Esophagus muscularis mucosa (tissue), 4 donors: ENCODE data around the gene TGFBR2. TPM values are rescaled to one million over a fixed set of nuclear protein-coding genes. Genes with fewer than 3 reads are reported as not detected.

Experiments used
- DNase-seq: peaks from one replicate; pipeline ENCODE4 v3.0.0-alpha.2; 2017; ENCODE audit errors: extremely low spot score
- H3K27ac ChIP-seq, 4 donors: fragments of 200-600 bp; sonication (generic); replicated peaks in 1 of 4; 1 replicate in 3 of 4; 2 replicates in 1 of 4; pipeline ENCODE4 v1.5.1; 2016 to 2019; ENCODE audit warnings: mild to moderate bottlenecking in 1 of 4
- H3K27me3 ChIP-seq, 4 donors: fragments of 200-600 bp; sonication (generic); one replicate each; pipeline versions ENCODE4 v1.5.1 to v1.6.0; 2016 to 2019
- H3K36me3 ChIP-seq, 4 donors: fragments of 200-600 bp; sonication (generic); one replicate each; pipeline ENCODE4 v1.5.1; 2016 to 2019
- H3K4me1 ChIP-seq, 4 donors: fragments of 200-600 bp; sonication (generic); one replicate each; pipeline ENCODE4 v1.5.1; 2016 to 2019
- H3K4me3 ChIP-seq, 4 donors: fragments of 200-600 bp; sonication (generic); 1 replicate in 2 of 4; 2 replicates in 2 of 4; pipeline ENCODE4 v1.5.1; 2016 to 2019; ENCODE audit warnings: mild to moderate bottlenecking in 4 of 4, moderate library complexity in 1 of 4
- H3K9me3 ChIP-seq, 4 donors: fragments of 200-600 bp; sonication (generic); 1 replicate in 3 of 4; 2 replicates in 1 of 4; pipeline ENCODE4 v1.5.1; 2016 to 2019
- EP300 ChIP-seq: sonication (generic); formaldehyde crosslinking; IDR thresholded peaks from one replicate; pipeline ENCODE4 v1.6.1; 2017; ENCODE audit warnings: antibody characterized with exemption
- POLR2A ChIP-seq: fragments of 450-650 bp; IDR thresholded peaks from one replicate; pipeline ENCODE4 v1.6.1; 2017; ENCODE audit warnings: antibody characterized with exemption, moderate library complexity, mild to moderate bottlenecking, low read depth
- POLR2AphosphoS5 ChIP-seq, 2 donors: sonication (generic); formaldehyde crosslinking; IDR thresholded peaks; one replicate each; pipeline ENCODE4 v1.6.1; 2017; ENCODE audit warnings: antibody characterized with exemption in 2 of 2
- WGBS: methylation state at CpG from one replicate; pipeline ENCODE4 v1.1.5; 2018; 5-methylcytosine and 5-hydroxymethylcytosine counted together
- intact Hi-C: fragments of 100-400 bp; cut with DNase I; formaldehyde crosslinking; loops from one replicate; pipeline ENCODE4 v1.15.1; 2023
- total RNA-seq, 4 donors: library from RNA; depleted of rRNA; stranded (reverse); fragments of >200 nt; gene quantifications; one replicate each; pipeline versions ENCODE4 v1.1.0 to v1.2.1, GENCODE V29; 2016
- TF ChIP-seq, protein P1 (sequence below), 3 experiments: fragments of 200-600 bp in 2 of 3; fragments of 450-650 bp in 1 of 3; sonication (generic) in 2 of 3; IDR thresholded peaks; one replicate each; pipeline ENCODE4 v1.5.1; 2017 to 2019; ENCODE audit warnings: antibody characterized with exemption in 3 of 3, mild to moderate bottlenecking in 2 of 3, moderate library complexity in 1 of 3

The TGFBR2 gene
- total RNA-seq, 4 donors from 2014 or later: 202 to 292 (median 261) TPM

- peaks cover 0 to 5% (median 0%) of the 10 kb centered on the region in 4 donors for H3K4me1 ChIP-seq
- H3K27ac ChIP-seq: no peak overlapping the region
- no peaks in the 10 kb centered on the region for H3K27me3 ChIP-seq
- DNase-seq: no peak
- WGBS: 97% methylated on average over 4 of the region's 4 CpGs
- H3K9me3 ChIP-seq: no peaks in the 10 kb centered on the region
- no peak overlapping the region for H3K4me3 ChIP-seq
- TF ChIP-seq POLR2A (no peak), POLR2AphosphoS5 (IDR thresholded peaks at IDR 0.05) (no peak), EP300 (no peak)
- TF ChIP-seq, protein P1, sequence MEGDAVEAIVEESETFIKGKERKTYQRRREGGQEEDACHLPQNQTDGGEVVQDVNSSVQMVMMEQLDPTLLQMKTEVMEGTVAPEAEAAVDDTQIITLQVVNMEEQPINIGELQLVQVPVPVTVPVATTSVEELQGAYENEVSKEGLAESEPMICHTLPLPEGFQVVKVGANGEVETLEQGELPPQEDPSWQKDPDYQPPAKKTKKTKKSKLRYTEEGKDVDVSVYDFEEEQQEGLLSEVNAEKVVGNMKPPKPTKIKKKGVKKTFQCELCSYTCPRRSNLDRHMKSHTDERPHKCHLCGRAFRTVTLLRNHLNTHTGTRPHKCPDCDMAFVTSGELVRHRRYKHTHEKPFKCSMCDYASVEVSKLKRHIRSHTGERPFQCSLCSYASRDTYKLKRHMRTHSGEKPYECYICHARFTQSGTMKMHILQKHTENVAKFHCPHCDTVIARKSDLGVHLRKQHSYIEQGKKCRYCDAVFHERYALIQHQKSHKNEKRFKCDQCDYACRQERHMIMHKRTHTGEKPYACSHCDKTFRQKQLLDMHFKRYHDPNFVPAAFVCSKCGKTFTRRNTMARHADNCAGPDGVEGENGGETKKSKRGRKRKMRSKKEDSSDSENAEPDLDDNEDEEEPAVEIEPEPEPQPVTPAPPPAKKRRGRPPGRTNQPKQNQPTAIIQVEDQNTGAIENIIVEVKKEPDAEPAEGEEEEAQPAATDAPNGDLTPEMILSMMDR (IDR thresholded peaks at IDR 0.05): no peak
- intact Hi-C loops: no loop called here
- H3K36me3 ChIP-seq: no peaks in the 10 kb centered on the region
Measured at GRCh38 chr3:30707825-30708224, 101.4 kb downstream of the TGFBR2 start.

DNA sequence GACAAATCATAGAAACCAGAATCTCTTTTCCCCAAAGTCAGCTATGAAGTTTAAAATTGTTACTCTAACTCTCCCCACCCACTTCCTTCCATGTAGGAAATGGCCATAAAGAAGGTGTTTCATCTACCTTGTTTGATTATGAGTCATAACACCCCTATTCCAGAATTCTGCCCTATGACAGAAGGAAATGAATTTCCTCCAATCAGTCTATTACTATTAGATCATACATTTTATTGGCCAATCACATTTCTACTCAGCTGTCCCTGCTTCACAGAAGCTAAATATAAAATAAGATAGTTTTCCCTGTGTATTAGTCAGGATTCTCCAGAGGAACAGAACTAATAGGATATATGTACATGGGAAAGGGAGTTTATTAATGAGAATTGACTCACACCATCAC is 102.1 kb downstream of the TGFBR2 start:
- no peaks in the 10 kb centered on the region for H3K9me3 ChIP-seq
- no peaks in the 10 kb centered on the region for H3K27me3 ChIP-seq
- no peak for DNase-seq
- TF ChIP-seq EP300: no peak
- peaks cover 0 to 6% (median 0%) of the 10 kb centered on the region in 4 donors for H3K4me1 ChIP-seq
- H3K36me3 ChIP-seq: no peaks in the 10 kb centered on the region
- H3K4me3 ChIP-seq: no peak overlapping the region
- H3K27ac ChIP-seq: no peak overlapping the region
- intact Hi-C loops: no loop called here

- peaks cover 0 to 6% (median 0%) of the 10 kb centered on the region in 4 donors for H3K4me1 ChIP-seq
- 88% methylated on average over 7 of the region's 7 CpGs for WGBS
- DNase-seq: no peak
- no peaks in the 10 kb centered on the region for H3K9me3 ChIP-seq
- H3K4me3 ChIP-seq: no peak overlapping the region
- TF ChIP-seq, protein P1 (IDR thresholded peaks at IDR 0.05): no peak
- TF ChIP-seq POLR2A (no peak), POLR2AphosphoS5 (IDR thresholded peaks at IDR 0.05) (no peak), EP300 (no peak)
- intact Hi-C loops: no loop called here
- H3K27ac ChIP-seq: no peak overlapping the region
- H3K36me3 ChIP-seq: no peaks in the 10 kb centered on the region
- H3K27me3 ChIP-seq: no peaks in the 10 kb centered on the region
Measured at GRCh38 chr3:30710017-30710416, 103.6 kb downstream of the TGFBR2 start.

DNA sequence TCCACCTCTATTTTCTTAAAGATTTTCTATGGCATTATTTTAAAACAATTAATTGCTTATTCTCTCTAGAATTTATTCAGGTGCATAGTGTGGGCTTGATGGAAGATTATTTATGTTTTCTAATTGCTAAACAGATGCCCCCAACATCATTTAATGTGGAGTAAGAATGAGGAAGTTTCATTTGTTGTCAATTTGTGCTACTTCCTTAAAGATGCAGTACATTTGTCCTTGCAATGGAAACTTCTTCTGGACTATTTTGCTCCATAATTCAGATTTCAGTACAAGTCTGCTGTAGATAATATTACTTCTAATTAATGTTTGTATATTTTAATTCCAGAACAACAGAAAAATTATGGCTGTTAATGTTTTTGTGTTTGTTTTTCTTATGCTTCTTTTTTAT is 104.8 kb downstream of the TGFBR2 start:
- Histone ChIP-seq H3K36me3 (no peaks in the 10 kb centered on the region), H3K4me3 (no peak overlapping the region), H3K27ac (no peak overlapping the region), H3K9me3 (no peaks in the 10 kb centered on the region), H3K4me1 (peaks cover 0 to 6% (median 0%) of the 10 kb centered on the region in 4 donors), H3K27me3 (no peaks in the 10 kb centered on the region)
- TF ChIP-seq POLR2AphosphoS5 (IDR thresholded peaks at IDR 0.05) (no peak), POLR2A (no peak), EP300 (no peak)
- TF ChIP-seq, protein P1 (IDR thresholded peaks at IDR 0.05): no peak
- intact Hi-C loops: no loop called here
- DNase-seq: no peak

- intact Hi-C loops: no loop called here
- no peak for DNase-seq
- no peak overlapping the region for H3K27ac ChIP-seq
- H3K4me1 ChIP-seq: peaks cover 0 to 6% (median 0%) of the 10 kb centered on the region in 4 donors
- 95% methylated on average over 2 of the region's 2 CpGs for WGBS
- H3K27me3 ChIP-seq: no peaks in the 10 kb centered on the region
- TF ChIP-seq, protein P1 (IDR thresholded peaks at IDR 0.05): no peak
- TF ChIP-seq EP300 (no peak), POLR2AphosphoS5 (IDR thresholded peaks at IDR 0.05) (no peak)
- no peaks in the 10 kb centered on the region for H3K9me3 ChIP-seq
- no peak overlapping the region for H3K4me3 ChIP-seq
- no peaks in the 10 kb centered on the region for H3K36me3 ChIP-seq
Measured at GRCh38 chr3:30711867-30712266, 105.5 kb downstream of the TGFBR2 start.
